GM12874 (cell line): ENCODE measurements around the gene TMOD3.

Source experiments
- TF ChIP-seq, protein P1 (sequence below): IDR thresholded peaks from 2 replicates; pipeline ENCODE4 v1.5.1; 2011; ENCODE audit warnings: low read depth, mild to moderate bottlenecking, control low read depth, low read length, moderate library complexity; ENCODE audit not compliant: insufficient read depth

Gene TMOD3

DNA sequence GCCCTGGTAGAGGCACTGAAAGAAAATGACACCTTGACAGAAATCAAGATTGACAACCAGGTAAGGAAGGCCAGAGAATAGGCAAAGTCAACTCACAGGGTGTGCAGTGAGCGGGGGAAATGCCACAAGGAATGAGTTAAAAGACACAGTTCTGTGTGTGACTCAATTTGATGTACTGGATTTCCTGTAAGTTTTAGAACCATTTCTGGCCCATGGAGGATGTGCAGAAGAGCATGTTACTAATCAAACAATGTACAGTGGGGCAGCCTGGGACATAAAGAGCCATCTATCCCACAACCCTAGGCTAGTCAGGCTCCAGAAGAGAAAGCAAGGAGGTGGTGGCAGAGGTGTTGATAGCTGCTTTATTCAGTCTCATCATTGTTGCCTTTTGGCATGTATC, 31.2 kb upstream of the TMOD3 start:
- TF ChIP-seq, protein P1, sequence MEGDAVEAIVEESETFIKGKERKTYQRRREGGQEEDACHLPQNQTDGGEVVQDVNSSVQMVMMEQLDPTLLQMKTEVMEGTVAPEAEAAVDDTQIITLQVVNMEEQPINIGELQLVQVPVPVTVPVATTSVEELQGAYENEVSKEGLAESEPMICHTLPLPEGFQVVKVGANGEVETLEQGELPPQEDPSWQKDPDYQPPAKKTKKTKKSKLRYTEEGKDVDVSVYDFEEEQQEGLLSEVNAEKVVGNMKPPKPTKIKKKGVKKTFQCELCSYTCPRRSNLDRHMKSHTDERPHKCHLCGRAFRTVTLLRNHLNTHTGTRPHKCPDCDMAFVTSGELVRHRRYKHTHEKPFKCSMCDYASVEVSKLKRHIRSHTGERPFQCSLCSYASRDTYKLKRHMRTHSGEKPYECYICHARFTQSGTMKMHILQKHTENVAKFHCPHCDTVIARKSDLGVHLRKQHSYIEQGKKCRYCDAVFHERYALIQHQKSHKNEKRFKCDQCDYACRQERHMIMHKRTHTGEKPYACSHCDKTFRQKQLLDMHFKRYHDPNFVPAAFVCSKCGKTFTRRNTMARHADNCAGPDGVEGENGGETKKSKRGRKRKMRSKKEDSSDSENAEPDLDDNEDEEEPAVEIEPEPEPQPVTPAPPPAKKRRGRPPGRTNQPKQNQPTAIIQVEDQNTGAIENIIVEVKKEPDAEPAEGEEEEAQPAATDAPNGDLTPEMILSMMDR = no peak

DNA sequence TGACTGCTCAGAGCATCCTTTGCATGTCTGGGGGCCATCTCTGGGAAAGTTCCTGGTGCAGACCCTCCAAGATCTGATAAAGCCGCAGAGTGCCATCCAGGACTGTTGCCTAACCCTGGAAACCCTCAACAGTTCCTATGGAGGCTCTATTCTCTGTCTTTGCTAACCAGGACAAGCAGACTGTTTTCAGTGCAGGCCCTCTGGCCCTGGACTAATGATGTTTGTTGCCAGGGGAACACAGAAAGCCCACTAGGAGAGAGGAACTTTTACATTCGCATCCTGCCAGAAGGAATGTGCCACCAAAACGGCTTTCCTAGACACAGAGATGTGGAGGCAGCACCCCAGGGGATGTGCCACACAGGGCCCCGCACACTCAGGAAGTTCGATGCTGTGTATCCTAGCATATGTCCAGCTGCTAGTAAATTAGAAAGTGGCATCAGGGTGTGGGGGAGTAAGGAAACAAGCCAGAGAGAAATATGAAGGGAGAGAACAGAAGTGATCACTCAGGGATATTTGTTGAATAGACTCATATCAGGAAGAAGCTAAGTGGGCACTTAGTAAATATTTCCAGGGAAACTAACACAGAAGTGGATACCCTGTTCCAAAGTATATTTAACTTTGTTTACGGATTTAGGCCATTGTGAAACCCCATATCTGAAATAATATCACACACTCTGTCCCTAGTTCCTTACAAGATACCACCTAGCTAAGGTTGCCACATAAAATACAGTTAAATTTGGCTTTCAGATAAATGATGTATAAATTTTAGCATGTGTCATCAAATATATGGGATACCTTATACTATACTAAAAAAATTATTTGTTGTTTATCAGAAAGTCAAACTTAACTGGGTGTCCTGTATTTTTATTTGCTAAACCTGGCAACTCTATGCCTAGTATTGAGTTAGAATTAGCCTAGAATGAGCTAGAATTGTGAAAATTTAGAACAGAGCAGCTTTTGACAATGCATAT, 29.9 kb upstream of the TMOD3 start:
- TF ChIP-seq, protein P1 = no peak

DNA sequence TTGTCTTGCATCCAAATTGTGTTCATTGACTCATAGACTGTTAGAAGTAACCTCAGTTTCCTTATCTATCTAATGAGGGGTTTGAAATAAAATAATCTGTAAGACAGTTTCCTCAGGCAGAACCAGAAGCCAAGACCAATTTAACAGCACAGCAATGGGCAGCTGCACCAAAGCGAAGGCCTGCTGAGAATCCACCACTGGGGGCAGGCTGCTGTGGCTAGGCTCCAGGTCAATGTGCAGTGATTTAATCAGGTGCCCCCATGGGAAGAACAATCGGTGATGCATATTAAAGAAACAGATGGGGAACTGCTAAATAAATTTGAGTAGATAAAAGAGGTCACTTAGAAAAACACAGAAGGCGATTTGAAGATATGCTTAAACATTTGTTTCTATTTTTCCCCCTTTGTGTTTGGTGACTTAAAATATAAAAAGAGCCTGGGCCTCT, 28.0 kb upstream of the TMOD3 start:
- TF ChIP-seq, protein P1 = peak; percentile 70

DNA sequence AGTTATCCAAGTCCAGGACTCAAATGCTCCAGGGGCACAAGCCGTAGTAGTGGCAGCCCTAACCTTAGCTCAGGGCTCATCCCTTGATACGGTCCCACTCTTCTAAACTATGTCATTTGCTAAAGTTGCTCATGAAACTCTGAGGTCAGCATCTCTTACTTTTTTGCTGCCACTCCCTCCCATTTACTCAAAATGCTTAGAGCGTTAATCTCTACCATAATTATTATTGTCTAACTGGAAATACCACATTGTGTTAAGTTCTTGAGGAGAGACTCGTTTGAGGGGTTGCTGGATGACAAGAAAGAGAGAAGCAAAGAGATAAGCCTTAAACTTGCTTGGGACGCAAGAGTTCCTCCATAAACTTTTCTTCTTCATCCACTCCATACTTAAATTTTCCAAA, 26.9 kb upstream of the TMOD3 start:
- TF ChIP-seq, protein P1 = no peak

DNA sequence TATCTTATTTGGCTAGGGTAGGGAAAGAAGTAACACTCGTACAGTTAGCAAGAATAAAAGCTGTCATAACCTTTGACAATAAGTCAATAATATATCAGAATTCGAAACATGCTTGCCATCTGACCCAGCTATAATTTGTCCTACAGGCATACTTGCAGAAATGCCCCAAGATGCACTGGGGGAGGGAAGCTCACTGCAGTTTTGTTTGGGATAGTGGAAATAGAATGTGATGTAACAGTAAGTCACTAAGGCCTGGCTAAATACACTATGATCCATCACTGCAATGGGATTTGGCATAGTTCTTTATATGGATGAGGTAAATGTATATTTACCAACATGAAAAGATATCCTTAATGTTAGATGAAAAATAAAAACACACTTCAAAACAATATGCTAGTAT, 25.5 kb upstream of the TMOD3 start:
- TF ChIP-seq, protein P1 = no peak

DNA sequence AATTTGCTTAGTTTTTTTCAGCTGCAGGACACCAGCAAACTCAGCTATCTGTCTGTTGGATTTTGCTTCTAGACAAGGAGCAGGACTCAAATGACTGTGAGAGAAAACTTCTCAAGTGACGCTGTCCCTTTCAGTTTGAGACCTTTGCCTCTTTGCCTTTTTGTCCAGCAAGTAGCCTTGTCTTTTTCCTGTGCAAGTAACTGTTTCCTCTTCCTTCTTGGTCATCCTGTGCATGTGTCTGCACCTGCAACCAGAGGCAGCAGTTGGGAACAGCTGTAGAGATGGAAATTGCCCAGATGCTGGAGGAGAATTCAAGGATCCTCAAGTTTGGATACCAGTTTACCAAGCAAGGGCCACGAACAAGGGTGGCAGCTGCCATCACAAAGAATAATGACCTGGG, 23.3 kb upstream of the TMOD3 start:
- TF ChIP-seq, protein P1 = no peak

DNA sequence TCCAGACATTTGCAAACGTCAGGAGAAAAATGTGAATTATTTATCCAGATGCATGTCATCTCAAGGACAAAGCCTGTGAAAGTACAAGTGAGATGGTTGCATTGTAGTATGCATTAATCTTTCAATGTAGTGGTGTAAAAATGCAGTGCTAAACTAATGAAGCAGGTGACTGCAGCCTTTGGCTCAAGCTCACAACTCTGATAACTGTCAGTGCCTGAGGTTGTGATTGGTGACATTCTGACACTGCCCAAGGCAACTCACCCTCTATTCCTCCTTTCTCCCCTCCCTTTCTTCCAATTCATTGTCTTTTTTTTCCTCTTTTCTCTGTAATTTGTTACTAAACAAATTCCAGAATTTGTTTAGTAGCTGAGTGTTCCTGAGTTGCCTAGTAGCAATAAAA, 20.0 kb upstream of the TMOD3 start:
- TF ChIP-seq, protein P1 = no peak
